GM06990 (cell line): ENCODE measurements around the gene DESI2.

Experiments
- DNase-seq: peaks from one replicate; pipeline ENCODE4 v3.0.0-alpha.2; 2011; ENCODE audit not compliant: insufficient read length; ENCODE audit errors: extremely low read depth
- H3K27me3 ChIP-seq: replicated peaks from 2 replicates; pipeline ENCODE4 v1.6.0; 2011; ENCODE audit warnings: low read length; ENCODE audit not compliant: control insufficient read depth, insufficient read depth
- H3K36me3 ChIP-seq: 2 replicates; pipeline ENCODE4 v1.5.1; 2011; ENCODE audit warnings: low read length; ENCODE audit not compliant: control insufficient read depth, insufficient read depth
- H3K4me3 ChIP-seq: replicated peaks from 2 replicates; pipeline ENCODE4 v1.5.1; 2011; ENCODE audit warnings: low read depth, mild to moderate bottlenecking, control low read depth, low read length
- TF ChIP-seq, protein P1 (sequence below): IDR thresholded peaks from 2 replicates; pipeline ENCODE4 v1.5.1; 2011; ENCODE audit warnings: low read length, control low read depth, mild to moderate bottlenecking, inconsistent platforms; ENCODE audit not compliant: insufficient read depth, poor library complexity, severe bottlenecking

The DESI2 gene

DNA sequence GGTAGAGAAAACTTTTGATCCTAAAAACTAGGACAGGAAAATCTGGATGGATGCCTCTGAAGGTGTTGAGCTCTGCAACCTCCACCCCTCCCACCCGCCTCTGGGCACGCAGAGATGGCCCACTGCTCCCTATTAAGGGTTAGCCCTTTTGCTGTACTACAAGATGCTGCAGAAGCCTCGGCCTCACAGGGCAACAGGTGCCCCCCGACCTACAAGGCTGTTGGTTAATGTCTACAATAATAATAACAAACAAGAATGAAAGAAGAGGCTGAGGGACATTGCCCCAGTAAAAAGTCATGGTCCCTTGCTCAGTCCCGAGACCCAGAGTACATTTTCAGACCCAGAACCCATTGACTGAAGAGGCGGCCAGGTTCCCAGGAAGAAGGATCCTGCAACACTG, 7.5 kb upstream of the DESI2 start:
- Histone ChIP-seq H3K27me3 (peaks cover 1% of the 10 kb centered on the region; the same call in 1 of the 2 replicates), H3K4me3 (no peak overlapping the region), H3K36me3 (no peaks in the 10 kb centered on the region)
- TF ChIP-seq, protein P1, sequence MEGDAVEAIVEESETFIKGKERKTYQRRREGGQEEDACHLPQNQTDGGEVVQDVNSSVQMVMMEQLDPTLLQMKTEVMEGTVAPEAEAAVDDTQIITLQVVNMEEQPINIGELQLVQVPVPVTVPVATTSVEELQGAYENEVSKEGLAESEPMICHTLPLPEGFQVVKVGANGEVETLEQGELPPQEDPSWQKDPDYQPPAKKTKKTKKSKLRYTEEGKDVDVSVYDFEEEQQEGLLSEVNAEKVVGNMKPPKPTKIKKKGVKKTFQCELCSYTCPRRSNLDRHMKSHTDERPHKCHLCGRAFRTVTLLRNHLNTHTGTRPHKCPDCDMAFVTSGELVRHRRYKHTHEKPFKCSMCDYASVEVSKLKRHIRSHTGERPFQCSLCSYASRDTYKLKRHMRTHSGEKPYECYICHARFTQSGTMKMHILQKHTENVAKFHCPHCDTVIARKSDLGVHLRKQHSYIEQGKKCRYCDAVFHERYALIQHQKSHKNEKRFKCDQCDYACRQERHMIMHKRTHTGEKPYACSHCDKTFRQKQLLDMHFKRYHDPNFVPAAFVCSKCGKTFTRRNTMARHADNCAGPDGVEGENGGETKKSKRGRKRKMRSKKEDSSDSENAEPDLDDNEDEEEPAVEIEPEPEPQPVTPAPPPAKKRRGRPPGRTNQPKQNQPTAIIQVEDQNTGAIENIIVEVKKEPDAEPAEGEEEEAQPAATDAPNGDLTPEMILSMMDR, result no peak
- DNase-seq, result no peak

DNA sequence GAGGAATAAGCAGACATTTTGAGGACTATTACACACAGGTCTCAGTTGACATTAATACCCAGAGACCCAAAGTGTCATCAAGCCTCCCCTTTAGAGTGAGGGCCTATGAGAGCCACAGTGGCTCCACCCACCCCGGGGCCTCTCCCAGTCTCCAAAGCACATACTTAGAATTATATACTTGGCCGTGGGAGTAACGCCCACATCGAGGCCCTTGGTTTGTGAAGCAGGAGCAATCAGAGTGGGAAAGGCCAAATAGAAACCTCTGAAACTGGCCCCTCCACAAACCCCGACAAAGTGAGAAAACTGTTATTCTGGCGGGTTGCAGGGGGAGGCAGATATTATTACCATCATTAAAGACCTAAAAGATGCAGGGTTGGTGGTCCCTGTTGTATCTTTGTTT, 7.0 kb upstream of the DESI2 start:
- Histone ChIP-seq H3K36me3 (no peaks in the 10 kb centered on the region), H3K27me3 (peaks cover 1% of the 10 kb centered on the region; the same call in 1 of the 2 replicates), H3K4me3 (no peak overlapping the region)
- DNase-seq, result no peak
- TF ChIP-seq, protein P1, result no peak

- TF ChIP-seq, protein P1, result no peak
- Histone ChIP-seq H3K36me3 (no peaks in the 10 kb centered on the region), H3K27me3 (peaks cover 1% of the 10 kb centered on the region; the same call in 1 of the 2 replicates), H3K4me3 (no peak overlapping the region)
- DNase-seq, result no peak
Observed at GRCh38 chr1:244647819-244648218, 5.1 kb upstream of the DESI2 start.

DNA sequence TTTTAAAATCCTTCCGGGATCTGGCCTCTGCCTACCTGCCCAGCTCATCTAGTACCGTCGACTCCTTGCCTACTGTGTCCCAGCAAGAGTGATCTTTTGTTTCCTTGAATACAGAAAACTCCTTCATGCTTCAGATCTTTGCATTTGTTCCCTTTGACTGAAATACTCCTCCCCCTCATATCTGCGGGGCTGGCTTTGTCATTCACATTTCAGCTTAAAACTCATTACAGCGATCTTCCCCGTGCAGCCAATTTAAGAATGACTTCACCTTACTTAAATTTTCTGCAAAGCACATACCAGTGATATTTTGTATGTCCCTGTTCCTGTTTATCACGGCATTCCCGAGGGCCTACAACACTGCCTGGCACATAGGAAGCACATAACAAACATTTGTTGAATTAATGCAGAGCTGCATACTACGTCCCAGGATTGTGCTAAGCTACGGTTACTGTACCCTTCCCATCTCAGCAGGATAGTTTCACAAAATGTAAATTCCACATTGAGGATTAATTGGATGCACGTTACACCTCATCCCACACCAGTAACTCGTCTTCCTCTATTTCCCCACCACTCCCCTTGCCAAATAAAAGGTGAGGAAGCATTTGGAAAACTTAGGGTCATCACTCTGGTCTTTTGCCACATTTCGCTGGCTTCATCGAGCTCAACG, 837 bp upstream of the DESI2 start:
- Histone ChIP-seq H3K27me3 (peaks cover 1% of the 10 kb centered on the region; the same call in 1 of the 2 replicates), H3K4me3 (peak overlapping the region; percentile 49), H3K36me3 (no peaks in the 10 kb centered on the region)
- TF ChIP-seq, protein P1, result no peak
- no peak for DNase-seq

DNA sequence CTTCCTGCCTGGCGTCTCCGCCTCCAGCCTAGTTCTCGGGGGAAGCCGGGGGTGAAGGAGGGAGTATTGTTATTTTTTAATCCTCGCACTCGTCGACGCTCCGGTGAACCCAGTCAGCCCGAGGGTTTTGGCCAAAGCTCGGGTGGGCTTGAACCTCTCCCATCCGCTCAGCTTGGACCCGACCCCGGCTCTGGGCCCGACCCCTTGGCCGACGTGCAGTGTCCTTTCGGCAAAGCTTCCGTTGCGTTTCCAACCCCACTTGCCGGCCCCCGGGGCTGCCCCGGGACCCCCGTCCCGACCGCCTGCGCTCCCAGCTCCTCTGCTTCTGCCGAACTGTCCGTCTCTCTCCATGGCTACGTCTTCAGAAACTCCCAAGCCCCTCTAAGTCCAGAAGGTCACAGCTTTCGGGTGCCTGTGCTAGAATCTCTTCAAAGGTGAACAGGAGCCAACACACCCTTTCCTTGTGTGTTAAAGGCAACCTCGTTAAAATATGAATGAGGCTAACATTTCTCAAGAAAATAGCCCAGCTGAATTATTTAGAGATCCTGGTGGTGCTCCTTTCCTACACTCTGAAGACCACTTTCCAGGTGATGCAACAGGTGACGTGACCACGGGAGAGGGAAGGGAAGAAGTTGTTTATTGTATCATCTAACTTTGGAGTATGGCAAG, 647 bp downstream of the DESI2 start:
- DNase-seq, result no peak
- TF ChIP-seq, protein P1, result no peak
- H3K27me3 ChIP-seq, result no peaks in the 10 kb centered on the region
- no peaks in the 10 kb centered on the region for H3K36me3 ChIP-seq
- peak overlapping the region; percentile 88 for H3K4me3 ChIP-seq
